ENCODE data around the gene ASPA.
A peak's percentile ranks its signal among the peaks of the same experiment; 100 is the strongest.

Gene ASPA

GRCh38 chr17:3532106-3532858 lies 56.5 kb downstream of the ASPA start:
- Histone ChIP-seq H3K27ac (no peak overlapping the region), H3K79me2 (no peaks in the 10 kb centered on the region), H3K9me3 (ENCODE audit: control insufficient read depth, low read length) (no peaks in the 10 kb centered on the region), H3K36me3 (ENCODE audit: control insufficient read depth, insufficient read depth, low read length) (no peaks in the 10 kb centered on the region), H3K4me2 (ENCODE audit: low read length) (no peak overlapping the region), H3K4me1 (peaks cover 2% of the 10 kb centered on the region), H3K27me3 (ENCODE audit: control insufficient read depth, insufficient read depth, low read length) (no peaks in the 10 kb centered on the region), H2AFZ (no peak overlapping the region), H3K9ac (no peak overlapping the region), H3K4me3 (ENCODE audit: low read depth, low read length) (no peak overlapping the region)
- TF ChIP-seq, protein P1, sequence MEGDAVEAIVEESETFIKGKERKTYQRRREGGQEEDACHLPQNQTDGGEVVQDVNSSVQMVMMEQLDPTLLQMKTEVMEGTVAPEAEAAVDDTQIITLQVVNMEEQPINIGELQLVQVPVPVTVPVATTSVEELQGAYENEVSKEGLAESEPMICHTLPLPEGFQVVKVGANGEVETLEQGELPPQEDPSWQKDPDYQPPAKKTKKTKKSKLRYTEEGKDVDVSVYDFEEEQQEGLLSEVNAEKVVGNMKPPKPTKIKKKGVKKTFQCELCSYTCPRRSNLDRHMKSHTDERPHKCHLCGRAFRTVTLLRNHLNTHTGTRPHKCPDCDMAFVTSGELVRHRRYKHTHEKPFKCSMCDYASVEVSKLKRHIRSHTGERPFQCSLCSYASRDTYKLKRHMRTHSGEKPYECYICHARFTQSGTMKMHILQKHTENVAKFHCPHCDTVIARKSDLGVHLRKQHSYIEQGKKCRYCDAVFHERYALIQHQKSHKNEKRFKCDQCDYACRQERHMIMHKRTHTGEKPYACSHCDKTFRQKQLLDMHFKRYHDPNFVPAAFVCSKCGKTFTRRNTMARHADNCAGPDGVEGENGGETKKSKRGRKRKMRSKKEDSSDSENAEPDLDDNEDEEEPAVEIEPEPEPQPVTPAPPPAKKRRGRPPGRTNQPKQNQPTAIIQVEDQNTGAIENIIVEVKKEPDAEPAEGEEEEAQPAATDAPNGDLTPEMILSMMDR (IDR thresholded peaks at IDR 0.05) = no peak

DNA sequence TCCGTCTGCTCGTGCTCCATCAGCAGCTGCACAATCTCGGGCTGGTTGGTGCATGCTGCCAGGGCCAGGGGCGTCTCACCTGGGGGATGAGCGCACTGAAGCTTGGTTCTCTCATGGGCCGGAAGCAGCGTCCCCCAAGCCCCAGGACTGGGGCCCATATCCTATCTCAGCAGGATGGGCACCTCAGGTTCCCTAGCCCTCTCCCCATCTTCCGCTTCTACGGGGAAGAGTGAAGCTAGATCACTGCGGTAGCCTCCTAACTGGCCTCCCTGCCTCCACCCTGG lies 57.0 kb downstream of the ASPA start:
- no peak overlapping the region for H3K4me2 ChIP-seq (ENCODE audit: low read length)
- no peak overlapping the region for H2AFZ ChIP-seq
- TF ChIP-seq, protein P1 (IDR thresholded peaks at IDR 0.05) = no peak
- H3K27ac ChIP-seq = no peak overlapping the region
- H3K9me3 ChIP-seq (ENCODE audit: control insufficient read depth, low read length) = no peaks in the 10 kb centered on the region
- no peaks in the 10 kb centered on the region for H3K27me3 ChIP-seq (ENCODE audit: control insufficient read depth, insufficient read depth, low read length)
- no peak overlapping the region for H3K9ac ChIP-seq
- peaks cover 2% of the 10 kb centered on the region for H3K4me1 ChIP-seq
- no peaks in the 10 kb centered on the region for H3K79me2 ChIP-seq
- no peak overlapping the region for H3K4me3 ChIP-seq (ENCODE audit: low read depth, low read length)
- no peaks in the 10 kb centered on the region for H3K36me3 ChIP-seq (ENCODE audit: control insufficient read depth, insufficient read depth, low read length)

GRCh38 chr17:3533752-3534151 lies 58.0 kb downstream of the ASPA start:
- Histone ChIP-seq H3K27me3 (ENCODE audit: control insufficient read depth, insufficient read depth, low read length) (no peaks in the 10 kb centered on the region), H2AFZ (no peak overlapping the region), H3K4me2 (ENCODE audit: low read length) (no peak overlapping the region), H3K79me2 (no peaks in the 10 kb centered on the region), H3K27ac (no peak overlapping the region), H3K36me3 (ENCODE audit: control insufficient read depth, insufficient read depth, low read length) (no peaks in the 10 kb centered on the region), H3K9ac (no peak overlapping the region), H3K4me1 (peaks cover 2% of the 10 kb centered on the region), H3K4me3 (ENCODE audit: low read depth, low read length) (no peak overlapping the region), H3K9me3 (ENCODE audit: control insufficient read depth, low read length) (no peaks in the 10 kb centered on the region)
- TF ChIP-seq, protein P1 (IDR thresholded peaks at IDR 0.05) = no peak

- TF ChIP-seq, protein P1 (IDR thresholded peaks at IDR 0.05) = no peak
- peaks cover 2% of the 10 kb centered on the region for H3K4me1 ChIP-seq
- H3K4me3 ChIP-seq (ENCODE audit: low read depth, low read length) = no peak overlapping the region
- no peaks in the 10 kb centered on the region for H3K79me2 ChIP-seq
- H3K27me3 ChIP-seq (ENCODE audit: control insufficient read depth, insufficient read depth, low read length) = no peaks in the 10 kb centered on the region
- H3K27ac ChIP-seq = no peak overlapping the region
- H3K9ac ChIP-seq = no peak overlapping the region
- no peak overlapping the region for H3K4me2 ChIP-seq (ENCODE audit: low read length)
- H3K36me3 ChIP-seq (ENCODE audit: control insufficient read depth, insufficient read depth, low read length) = no peaks in the 10 kb centered on the region
- H2AFZ ChIP-seq = peak overlapping the region; percentile 98
- no peaks in the 10 kb centered on the region for H3K9me3 ChIP-seq (ENCODE audit: control insufficient read depth, low read length)
Measured at GRCh38 chr17:3534881-3535252, 59.1 kb downstream of the ASPA start.

Measured in parathyroid adenoma (tissue), 2 donors.